ENCODE data around the gene FAM78B.

Gene FAM78B, protein sequence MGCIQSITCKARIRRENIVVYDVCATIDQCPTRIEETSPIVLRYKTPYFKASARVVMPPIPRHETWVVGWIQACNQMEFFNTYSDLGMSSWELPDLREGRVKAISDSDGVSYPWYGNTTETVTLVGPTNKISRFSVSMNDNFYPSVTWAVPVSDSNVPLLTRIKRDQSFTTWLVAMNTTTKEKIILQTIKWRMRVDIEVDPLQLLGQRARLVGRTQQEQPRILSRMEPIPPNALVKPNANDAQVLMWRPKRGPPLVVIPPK

DNA sequence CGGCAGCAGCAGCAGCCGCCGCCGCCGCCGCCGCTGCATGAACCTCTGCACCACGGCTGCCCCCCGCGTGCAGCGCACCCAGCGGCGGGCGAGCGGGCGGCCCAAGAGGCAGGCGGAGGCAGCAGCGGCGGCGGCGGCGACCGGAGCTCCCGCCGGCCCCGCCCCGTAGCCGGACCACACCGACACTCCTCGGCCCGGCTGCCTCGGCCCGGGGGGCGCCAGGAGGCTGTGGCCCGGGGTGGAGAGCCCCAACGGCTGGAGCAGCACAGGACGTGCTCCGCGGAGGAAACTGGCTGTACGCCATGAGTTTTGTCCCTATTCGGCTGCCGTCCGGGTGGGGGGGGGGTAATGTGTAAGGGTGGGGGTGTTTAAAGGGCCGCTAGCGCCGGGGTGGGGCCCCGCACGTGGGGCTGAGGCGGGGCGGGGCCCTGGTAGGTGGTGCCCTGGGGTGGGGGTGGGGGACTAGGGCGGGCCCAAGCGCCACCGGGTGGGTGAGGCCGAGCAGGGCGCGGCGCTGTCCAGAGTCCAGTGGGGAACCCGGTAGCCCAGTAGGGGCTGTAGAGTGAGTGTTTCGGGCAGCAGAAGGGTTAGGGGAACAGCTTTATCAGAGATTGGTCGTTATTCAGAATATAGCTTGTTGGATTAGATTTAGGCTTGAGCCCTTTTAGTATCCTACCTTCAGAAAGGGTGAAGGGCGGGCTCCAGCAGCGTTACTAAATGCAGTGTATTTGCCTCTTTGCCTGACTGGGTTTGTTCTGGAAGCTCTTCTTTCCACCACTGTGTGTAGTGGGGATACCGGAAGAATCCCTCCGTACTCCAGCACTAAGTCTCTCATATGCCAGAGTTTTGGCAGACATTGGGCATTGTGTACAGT lies at the start of gene FAM78B:
Gene FAM78B (minus strand): TSS at position 304 of the 874 bp plus-strand sequence. CDS start 753 bp downstream, outside the sequence.
- DNase-seq = peak; percentile 6

DNA sequence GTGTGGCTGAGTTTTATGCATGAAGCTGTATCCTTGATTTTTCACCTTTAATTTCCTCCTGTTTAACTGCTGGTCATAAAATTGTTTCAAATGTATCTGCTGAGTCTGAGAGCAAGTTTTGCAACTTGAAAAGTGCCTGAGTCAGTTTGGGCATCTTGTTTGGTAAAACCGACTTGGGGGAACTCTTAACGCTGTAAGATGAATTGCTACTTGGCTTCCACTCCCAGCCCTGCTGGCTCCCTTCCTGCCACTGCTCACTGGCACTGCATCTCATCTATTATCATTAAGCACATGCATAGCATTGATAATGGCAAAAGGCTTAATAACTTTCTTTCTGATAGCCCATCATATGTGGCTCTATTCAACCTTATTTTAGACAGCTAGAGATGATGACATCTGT lies 35.7 kb upstream of the FAM78B start:
- DNase-seq = no peak

DNA sequence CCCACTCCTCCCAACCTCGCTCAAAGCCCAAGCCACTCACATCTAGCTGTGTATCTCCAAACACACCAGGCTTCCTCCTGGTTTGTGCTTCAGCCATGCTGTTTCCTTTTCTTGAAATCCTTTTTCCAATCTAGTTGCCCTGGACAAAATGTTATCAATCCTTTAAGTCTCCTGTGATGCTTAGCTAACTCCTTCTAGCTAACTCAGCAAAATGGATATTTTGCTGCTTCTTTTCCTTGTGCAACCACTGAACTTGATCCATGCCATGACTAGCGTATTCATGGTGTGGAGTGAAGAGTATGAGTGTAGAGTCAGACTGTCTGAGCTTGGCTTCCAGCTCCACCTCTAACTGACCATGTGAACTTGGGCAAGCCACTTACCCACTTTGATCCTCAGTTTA lies 33.9 kb upstream of the FAM78B start:
- no peak for DNase-seq

DNA sequence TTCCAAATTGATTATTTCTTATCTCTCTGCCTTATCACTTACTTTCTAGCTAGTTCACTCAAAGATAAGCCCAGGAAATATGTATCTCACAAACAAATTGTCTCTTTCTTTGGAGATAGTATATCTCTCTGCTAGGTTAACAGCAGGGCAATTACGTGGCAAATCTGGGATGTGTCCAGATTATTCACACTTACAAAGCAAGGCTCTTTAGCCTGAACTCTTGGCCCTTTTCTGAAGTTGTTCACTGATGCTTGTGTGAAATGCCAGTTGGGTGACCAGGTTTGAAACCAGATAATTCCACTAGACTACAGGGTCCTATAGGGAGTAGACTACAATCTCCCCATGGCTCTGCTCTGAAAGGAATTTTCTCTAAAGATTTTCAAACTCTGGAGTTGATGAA lies 30.8 kb upstream of the FAM78B start:
- DNase-seq = no peak

DNA sequence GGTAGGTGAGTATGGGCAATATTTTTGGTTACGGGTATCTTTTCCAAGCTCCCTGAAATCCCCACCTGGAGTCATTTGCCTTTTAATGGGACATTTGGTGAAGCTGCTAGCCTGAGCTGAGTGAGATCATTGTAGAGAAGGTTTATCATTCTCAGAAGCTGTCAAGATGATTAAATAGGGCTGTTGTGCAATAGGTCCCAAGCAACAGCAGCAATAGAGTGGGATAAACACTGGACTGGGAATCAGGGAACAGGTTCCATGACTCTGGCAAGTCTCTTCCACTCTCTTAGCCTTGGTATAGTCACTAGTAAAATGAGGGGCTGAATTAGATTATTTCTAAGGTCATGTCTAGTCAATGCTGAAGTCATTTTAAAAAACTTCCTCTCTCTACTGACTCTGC lies 30.3 kb upstream of the FAM78B start:
- no peak for DNase-seq

DNA sequence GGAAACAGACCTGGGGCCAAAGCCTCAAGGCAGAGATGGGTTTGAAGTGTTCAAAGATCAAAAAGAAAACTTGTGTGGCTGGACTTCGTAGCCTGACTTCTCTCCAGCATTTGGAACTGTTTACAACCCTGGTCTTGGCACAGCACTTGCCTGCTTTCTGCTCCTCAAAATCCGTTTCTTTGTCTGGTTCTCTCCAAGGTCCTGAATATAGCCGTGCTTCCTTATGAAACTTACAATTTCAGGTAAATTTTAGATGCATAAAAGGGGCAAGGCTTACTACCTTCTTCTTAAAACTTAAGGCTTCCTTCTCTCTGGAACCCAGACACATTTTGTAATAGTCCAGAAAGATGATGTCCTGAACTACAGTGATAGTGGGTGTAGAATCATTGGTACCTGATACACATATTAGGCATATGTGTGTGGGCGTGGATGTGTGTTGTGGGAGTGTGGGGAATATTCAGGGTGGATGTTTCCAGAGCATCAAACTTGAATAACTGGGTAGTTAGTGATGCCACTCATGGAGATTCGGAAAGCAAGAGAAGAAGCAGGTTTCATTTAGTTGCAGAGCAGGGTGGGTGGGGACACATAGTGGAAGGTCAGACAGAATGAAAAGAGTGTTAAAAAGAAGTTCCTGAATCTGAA lies 26.4 kb upstream of the FAM78B start:
- no peak for DNase-seq

DNA sequence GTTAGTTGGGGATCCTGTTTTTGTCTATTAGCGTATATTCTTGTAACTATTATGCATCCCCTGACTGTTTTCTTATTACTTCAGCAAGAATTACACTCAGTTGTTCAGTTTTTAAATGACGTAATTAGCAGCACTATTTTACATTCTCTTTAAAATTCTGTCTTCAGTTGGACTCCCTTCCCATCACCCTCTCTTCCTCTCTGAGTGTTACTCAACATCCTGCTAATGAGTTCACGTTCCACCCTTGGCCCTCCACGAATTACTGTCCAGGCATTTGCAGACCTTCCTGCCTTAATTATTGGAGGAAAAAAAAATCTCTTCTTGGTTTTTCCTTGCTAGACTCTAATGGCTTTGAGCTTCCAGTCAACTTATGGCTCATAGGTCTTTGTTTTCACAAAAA lies 23.6 kb upstream of the FAM78B start:
- DNase-seq = no peak

DNA sequence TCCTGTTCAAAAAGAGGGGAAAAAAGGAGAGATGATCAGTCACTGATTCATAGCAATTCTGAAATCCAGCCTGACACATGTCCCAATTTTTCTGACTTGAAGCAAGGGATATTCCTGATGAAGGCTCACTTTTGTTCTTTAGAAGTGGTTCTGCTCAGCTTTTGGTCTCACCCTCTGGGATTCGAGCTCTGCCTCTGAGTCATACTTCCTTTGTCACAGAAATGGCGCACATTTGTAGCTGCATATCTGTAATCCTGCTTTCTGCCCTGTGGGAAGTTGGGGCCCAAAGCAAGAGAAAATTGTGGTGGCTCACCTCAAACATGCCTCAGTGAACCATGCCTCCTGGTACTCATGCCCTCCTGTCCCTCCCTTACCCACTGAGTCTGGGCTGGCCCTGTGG lies 22.3 kb upstream of the FAM78B start:
- DNase-seq = no peak

DNA sequence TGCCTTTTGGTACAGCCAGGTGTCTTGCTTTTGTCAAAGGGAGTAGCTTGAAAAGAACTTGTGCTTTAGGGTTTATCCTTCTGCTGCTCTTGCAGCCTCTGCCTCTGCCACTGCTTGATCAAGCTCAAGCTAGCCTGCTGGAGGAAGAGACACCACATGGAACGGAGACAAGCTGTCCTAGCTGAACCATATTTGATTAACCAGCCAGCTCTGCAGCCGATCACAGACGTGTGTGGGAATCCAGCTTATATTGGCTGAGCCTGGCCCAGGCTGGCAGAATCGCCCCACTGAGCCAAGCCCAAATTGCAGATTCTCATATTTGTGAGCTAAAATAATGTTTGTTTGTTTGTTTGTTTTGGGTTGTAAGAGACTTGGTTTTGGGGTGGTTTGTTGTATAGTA lies 18.7 kb upstream of the FAM78B start:
- no peak for DNase-seq

DNA sequence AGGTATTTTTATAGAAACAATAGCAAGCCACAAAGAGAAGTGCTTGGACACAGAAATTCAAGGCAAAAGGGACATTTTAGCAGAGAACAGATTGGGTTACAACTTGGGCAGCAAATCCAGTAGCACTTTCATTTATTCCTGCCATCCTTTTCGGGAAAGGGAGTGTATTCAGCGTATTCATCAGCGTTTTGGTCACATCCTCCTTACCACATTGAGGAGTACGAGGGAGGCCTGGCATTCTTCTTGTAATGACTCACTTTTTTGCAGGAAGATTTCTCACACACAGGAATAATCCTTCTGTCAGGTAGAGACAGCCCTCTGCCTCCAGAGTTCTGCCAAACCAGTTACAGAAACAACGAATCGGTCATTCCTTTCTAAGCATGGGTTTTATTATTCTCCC lies 18.1 kb upstream of the FAM78B start:
- no peak for DNase-seq

DNA sequence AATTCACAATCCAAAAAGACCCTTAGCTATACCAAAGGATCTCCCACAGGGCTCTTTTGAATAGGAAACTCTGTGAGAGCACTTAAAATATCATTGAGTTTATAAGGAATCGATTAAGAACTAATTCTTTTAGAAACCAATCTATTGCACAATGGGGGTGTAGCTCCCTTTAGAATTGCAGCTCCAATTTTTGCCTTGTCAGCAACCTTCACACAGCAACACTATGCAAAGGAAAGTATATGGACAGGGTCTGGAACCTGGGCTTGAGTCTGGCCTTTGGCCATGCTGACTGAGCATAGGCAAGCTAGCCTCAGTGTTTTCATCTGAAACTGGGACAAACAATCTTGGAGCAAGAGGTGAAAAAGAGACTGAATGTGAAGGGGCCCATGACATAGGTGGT lies 17.2 kb upstream of the FAM78B start:
- DNase-seq = no peak

DNA sequence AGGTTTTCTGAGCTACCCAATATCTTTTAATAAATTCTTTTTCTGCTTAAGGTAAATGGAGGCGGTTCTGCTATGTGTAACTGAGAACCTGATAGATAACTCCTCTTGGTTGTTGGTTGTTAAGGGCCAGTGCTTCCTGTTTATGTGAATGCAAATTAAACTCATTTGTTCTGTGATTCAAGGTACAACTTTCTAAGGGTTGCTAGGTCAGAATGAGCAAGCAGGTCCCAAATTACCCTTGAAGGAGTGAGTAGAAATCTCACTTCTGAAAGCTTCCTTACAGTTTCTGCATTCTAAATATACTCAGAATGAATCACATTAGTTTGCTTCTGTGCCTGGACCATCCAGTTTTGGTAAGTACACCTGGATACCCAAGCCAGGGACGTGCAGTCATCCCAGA lies 15.5 kb upstream of the FAM78B start:
- no peak for DNase-seq

DNA sequence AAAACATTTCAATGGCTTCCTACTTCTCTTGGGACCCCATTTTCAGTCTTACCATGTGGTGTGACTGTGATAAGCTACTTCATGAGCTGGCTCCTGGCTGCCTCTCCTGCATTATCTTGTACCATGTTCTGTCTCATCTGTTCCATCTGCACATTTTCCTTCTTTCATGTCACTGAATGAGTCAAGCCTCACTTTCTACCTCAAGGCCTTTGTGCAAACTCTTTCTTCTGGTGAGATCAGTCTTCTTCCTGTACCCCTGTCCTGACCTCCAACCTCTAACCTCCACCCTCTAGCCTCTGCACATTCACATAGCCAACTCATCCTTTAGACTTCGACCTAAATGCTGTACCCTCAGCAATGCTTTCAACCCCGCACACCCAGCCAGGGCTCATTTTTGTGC lies 9.6 kb upstream of the FAM78B start:
- DNase-seq = no peak

DNA sequence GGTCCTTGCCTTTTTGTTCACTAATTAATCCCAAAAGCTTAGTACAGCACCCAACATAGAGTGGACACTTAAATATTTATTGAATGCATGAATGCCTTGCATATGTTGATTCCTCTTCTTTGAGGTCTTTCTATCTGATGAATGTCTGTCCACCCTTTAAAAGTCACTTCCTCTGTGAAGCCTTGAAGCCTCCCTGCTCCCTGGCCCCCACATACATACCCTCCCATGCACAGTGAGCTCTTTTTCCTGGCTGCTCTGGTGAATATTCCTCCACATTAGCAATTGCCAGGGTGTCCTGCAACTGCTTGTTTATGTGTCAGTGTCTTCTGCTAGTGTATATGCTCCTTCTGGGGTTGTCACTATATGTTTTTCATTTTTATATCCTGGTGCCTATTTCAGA lies 8.2 kb upstream of the FAM78B start:
- no peak for DNase-seq

DNA sequence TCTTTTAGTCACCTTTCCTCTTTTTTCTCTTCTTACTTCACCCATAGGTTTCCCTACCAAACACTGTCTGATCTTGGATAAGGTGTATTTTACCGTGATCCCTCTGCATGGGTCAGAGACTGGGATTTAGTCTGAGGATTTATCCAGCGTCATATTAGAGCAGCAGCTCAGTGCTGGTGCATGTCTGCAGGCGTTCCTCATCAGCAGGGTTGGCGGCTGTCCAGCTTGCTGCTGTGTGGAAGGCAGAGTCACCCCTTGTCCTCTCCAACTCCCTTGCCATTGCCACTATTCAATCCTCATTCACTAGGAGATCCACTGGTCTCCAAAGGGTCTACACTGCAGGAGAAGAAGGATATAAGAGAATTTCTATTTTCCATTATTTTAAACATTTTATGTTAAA lies 7.3 kb upstream of the FAM78B start:
- no peak for DNase-seq

DNA sequence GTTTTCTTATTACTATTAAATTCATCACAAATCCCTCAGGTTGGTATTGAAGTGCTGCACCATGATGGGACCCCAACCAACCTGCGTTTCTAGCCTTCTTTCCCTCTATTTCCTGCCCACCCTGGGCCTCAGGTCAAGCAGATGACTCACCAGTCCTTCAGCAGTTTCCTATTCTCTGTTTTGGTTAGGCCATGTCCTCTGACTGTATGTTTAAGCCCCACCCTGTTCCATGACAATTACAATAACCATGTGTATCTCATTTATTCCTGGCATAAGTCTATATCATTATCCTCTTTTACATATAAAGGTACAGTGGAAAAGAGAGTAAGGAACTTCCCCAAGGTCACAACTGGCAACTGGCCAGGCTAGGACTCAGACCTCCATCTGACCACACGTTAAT lies 5.3 kb upstream of the FAM78B start:
- no peak for DNase-seq

DNA sequence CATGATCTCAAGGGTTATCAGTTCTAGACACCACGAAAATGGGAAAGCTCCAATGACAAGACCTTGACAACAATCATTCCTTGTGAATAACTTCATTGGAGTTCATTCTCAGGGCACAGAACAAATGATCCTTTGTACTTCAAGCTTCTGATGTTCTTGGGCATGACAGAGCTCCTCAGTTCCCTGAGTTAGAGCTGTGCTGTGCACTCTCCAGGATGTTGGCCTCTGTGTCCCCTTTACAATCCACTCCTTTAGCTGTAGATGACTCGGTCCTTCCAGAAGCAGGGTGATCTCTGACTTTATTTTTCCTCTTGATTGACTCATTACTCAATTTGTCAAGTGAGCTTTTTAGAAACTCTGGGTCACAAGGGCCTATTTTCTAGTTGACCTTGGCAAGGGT lies 3.9 kb upstream of the FAM78B start:
- DNase-seq = no peak

DNA sequence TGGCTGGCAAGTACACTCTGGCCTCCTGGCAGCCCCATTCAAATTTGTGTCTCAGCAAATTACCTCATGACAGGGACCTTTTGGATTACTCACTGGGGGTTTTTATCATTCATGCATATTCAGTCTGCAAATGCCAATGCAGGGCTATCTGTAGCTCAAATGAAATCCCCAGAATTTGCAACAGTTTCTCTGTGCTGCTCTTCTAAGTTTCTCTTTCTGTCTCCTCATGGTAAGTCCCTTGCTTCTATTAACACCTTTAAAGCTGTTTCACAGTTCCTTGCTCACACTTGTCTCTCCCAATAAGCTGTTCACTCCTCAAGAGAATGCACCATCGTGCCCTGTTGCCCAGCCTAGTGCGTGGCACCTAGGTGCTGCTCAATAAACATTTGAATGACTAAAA lies 3.3 kb upstream of the FAM78B start:
- DNase-seq = no peak

DNA sequence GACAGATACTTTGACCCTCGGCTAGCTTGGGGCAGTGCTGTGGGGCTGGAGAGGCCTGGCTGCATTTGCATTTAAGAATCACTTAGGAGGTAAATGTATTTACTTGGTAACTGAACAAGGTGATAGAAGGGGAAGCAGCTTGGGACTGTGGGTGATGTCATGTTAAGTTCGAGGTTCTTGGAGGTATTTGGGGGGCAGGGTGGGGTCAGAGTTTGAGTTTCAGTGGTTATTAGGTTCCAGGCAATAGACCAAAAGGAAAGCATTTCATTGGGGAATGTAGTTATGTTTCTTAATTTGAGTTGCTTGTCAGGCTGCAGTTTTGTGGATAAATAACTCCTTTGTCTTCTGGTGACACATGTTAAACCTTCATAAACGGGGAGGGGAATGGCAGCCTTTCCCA lies 2.4 kb upstream of the FAM78B start:
- DNase-seq = no peak

DNA sequence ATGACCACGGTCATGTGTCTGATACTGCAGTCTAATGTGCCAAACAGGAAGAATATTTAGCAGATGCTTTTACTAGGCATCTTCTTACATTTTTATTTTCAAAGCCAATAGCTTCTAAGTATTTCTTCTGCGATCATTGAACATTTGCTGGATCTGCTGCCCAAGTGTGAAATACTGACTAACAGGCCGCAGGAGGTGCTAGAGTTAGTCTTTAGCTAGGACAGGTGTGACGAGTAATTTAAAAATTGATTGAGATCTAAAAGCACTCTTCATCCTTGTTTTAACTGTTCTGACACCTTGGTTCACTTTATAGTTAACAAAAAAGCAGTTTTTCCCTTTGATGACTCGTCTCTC lies 748 bp upstream of the FAM78B start:
- DNase-seq = no peak

DNA sequence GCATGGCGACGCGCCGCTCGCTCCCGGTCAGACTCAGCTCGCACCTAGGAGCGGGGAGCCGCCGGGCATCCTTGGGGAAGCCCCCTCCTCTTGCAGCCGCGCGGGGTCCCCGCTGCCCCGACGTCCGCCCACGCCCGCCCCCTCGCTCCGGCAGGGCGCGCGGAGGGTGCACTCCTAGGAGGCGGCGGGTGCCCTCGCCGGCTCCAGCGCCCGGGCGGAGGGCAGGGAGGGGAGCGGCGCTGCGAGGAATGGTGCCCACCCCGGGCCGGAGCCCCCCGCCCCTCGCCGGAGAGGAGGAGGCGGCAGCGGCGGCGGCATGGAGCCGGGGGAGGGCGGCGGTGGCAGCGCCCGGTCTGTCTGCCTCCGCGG lies 488 bp downstream of the FAM78B start:
- no peak for DNase-seq

DNA sequence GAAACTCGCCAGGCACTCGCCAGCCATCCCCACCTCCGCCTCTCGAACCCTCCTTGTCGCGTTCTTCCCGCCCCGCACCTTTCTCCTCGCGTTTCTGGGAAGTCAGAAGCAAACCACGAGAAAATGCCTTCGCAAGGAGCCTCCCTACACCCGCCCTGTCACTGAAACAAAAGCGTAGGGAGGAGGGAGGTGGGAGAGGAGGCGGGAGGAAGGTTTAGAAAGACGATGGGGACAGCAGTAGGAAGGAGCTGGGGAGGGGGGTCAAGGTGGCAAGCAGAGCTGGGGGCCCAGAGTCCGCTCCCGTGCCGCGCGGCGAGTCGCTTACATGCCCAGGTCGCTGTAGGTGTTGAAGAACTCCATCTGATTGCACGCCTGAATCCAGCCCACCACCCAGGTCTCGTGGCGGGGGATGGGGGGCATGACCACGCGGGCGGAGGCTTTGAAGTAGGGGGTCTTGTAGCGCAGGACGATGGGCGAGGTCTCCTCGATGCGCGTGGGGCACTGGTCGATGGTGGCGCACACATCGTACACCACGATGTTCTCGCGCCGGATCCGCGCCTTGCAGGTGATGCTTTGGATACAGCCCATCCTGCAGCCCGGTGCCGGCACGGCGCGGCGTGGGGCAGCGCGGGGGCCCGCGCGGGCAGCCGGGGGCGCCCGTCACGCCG lies 1.0 kb downstream of the FAM78B start:
- no peak for DNase-seq

DNA sequence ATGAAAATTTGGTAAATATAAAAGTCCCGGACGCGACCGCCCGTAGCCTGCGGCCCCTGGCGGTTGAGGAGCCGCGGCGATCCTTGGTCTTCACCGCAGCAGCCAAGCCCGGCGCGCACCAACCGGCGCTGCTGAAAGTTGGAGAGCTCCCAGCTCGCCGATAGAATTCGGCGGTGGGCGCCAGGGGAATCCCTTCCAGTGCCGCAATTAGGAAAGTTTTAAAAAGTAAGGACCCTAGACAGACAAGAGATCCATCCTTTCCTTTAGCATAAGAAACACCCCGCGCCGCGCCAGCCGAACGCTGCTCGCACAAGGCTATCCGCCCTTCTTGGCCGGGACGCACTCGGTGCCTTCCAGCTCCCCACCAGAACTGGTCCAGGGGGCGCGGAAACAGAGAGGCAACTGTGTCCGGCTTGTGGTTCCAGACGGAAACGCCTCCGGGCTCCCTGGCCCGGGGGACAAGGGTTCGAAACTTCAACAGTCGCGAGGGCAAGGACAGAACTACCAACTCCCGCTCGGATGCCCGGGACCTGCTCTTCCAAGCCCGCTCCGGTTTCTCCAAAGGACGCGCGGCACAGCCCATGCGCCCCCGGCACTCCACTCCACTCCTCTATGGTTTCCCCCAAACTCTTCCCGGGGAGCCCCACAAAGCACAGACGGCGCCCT lies 1.7 kb downstream of the FAM78B start:
- no peak for DNase-seq
